MM.1S (cell line): Measurements from ENCODE around the gene TFCP2L1.

Source experiments
- DNase-seq: peaks from one replicate; pipeline ENCODE4 v3.0.0-alpha.2; 2015
- H2AFZ ChIP-seq: fragments of 300-600 bp; sonication (generic); 2 replicates; pipeline ENCODE4 v1.6.0; 2016; ENCODE audit warnings: antibody characterized with exemption, low read length
- H3F3A ChIP-seq: fragments of 300-600 bp; sonication (generic); 2 replicates; pipeline ENCODE4 v1.6.1; 2016; ENCODE audit warnings: mild to moderate bottlenecking, antibody characterized with exemption, low read length, moderate library complexity, mixed read lengths; ENCODE audit not compliant: insufficient read depth
- H3K27ac ChIP-seq: fragments of 300-600 bp; sonication (generic); 2 replicates; pipeline ENCODE4 v1.5.1; 2016; ENCODE audit warnings: mild to moderate bottlenecking, low read length
- H3K27me3 ChIP-seq: fragments of 300-600 bp; sonication (generic); replicated peaks from 2 replicates; pipeline ENCODE4 v1.6.0; 2016; ENCODE audit warnings: low read length; ENCODE audit not compliant: insufficient read depth
- H3K36me3 ChIP-seq: fragments of 300-600 bp; sonication (generic); replicated peaks from 2 replicates; pipeline ENCODE4 v1.6.1; 2016; ENCODE audit warnings: mild to moderate bottlenecking, low read length, mixed read lengths; ENCODE audit not compliant: insufficient read depth
- H3K4me1 ChIP-seq: fragments of 300-600 bp; sonication (generic); 2 replicates; pipeline ENCODE4 v1.6.1; 2016; ENCODE audit warnings: low read length, mixed read lengths
- H3K4me2 ChIP-seq: fragments of 300-600 bp; sonication (generic); 2 replicates; pipeline ENCODE4 v1.6.0; 2016; ENCODE audit warnings: low read depth, low read length
- H3K4me3 ChIP-seq: fragments of 300-600 bp; sonication (generic); 2 replicates; pipeline ENCODE4 v1.5.1; 2016; ENCODE audit warnings: low read length, mixed read lengths
- H3K79me2 ChIP-seq: fragments of 300-600 bp; sonication (generic); 2 replicates; pipeline ENCODE4 v1.6.1; 2016; ENCODE audit warnings: mixed run types, low read length, mixed read lengths
- H3K9ac ChIP-seq: fragments of 300-600 bp; sonication (generic); 2 replicates; pipeline ENCODE4 v1.6.1; 2016; ENCODE audit warnings: low read length, mixed read lengths
- H3K9me2 ChIP-seq: fragments of 300-600 bp; sonication (generic); replicated peaks from 2 replicates; pipeline ENCODE4 v1.6.1; 2016; ENCODE audit warnings: mild to moderate bottlenecking, low read length, mixed read lengths; ENCODE audit not compliant: insufficient read depth
- H3K9me3 ChIP-seq: fragments of 300-600 bp; sonication (generic); replicated peaks from 2 replicates; pipeline ENCODE4 v1.6.1; 2016; ENCODE audit warnings: mild to moderate bottlenecking, low read length, mixed read lengths; ENCODE audit not compliant: insufficient read depth
- H4K20me1 ChIP-seq: fragments of 300-600 bp; sonication (generic); 2 replicates; pipeline ENCODE4 v1.6.1; 2016; ENCODE audit warnings: mild to moderate bottlenecking, low read length, moderate library complexity, mixed read lengths; ENCODE audit not compliant: insufficient read depth
- EZH2 ChIP-seq: fragments of 300-600 bp; sonication (generic); optimal IDR thresholded peaks from 2 replicates; pipeline ENCODE3; 2017; ENCODE audit warnings: low read depth, mild to moderate bottlenecking, antibody characterized with exemption, low read length, mixed read lengths
- EZH2phosphoT487 ChIP-seq: fragments of 300-600 bp; sonication (generic); IDR thresholded peaks from 2 replicates; pipeline ENCODE4 v1.6.1; 2018; ENCODE audit warnings: antibody characterized with exemption, low read length
- TF ChIP-seq, protein P1 (sequence below): fragments of 300-600 bp; sonication (generic); IDR thresholded peaks from 2 replicates; pipeline ENCODE4 v1.5.1; 2016; ENCODE audit warnings: antibody characterized with exemption, low read length, mixed read lengths

TFCP2L1 gene

DNA sequence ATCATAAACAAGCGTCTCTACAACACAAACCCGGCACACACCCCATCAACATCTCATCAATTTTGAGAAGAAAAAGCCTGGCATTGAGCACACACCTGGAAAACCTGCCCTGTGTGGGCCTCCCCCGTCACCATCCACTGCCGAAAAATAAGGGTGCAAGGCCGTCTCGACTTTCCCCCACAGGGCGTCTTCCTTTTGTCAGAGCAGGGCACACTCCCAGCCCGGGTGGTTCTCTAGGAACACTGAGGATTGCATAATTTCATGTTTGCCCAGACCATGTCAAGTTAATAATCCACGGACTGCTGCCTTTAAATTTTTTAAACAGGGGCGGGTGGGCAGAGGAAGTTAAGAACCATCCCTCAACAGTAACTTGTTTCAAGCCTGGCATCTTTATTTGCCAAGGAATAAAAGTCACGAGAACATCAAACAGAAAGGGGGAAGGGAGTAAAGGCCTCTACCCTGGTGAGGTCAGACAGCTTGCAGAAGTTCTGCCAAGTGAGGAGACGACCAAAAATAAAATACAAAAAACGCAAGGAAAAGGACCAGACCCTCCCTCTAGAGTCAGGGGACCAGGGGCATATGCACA lies 2.1 kb downstream of the TFCP2L1 start:
- no peaks in the 10 kb centered on the region for H3K79me2 ChIP-seq
- H3F3A ChIP-seq = no peaks in the 10 kb centered on the region
- no peaks in the 10 kb centered on the region for H3K4me1 ChIP-seq
- DNase-seq = no peak
- H3K4me3 ChIP-seq = no peak overlapping the region
- no peak overlapping the region for H3K4me2 ChIP-seq
- H3K9me3 ChIP-seq = no peaks in the 10 kb centered on the region
- H3K27me3 ChIP-seq = no peaks in the 10 kb centered on the region
- H3K9me2 ChIP-seq = no peaks in the 10 kb centered on the region
- no peaks in the 10 kb centered on the region for H4K20me1 ChIP-seq
- TF ChIP-seq EZH2 (no peak), EZH2phosphoT487 (no peak)
- TF ChIP-seq, protein P1, sequence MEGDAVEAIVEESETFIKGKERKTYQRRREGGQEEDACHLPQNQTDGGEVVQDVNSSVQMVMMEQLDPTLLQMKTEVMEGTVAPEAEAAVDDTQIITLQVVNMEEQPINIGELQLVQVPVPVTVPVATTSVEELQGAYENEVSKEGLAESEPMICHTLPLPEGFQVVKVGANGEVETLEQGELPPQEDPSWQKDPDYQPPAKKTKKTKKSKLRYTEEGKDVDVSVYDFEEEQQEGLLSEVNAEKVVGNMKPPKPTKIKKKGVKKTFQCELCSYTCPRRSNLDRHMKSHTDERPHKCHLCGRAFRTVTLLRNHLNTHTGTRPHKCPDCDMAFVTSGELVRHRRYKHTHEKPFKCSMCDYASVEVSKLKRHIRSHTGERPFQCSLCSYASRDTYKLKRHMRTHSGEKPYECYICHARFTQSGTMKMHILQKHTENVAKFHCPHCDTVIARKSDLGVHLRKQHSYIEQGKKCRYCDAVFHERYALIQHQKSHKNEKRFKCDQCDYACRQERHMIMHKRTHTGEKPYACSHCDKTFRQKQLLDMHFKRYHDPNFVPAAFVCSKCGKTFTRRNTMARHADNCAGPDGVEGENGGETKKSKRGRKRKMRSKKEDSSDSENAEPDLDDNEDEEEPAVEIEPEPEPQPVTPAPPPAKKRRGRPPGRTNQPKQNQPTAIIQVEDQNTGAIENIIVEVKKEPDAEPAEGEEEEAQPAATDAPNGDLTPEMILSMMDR = no peak
- H3K9ac ChIP-seq = no peak overlapping the region
- no peak overlapping the region for H3K27ac ChIP-seq
- H3K36me3 ChIP-seq = no peaks in the 10 kb centered on the region
- H2AFZ ChIP-seq = no peak overlapping the region

DNA sequence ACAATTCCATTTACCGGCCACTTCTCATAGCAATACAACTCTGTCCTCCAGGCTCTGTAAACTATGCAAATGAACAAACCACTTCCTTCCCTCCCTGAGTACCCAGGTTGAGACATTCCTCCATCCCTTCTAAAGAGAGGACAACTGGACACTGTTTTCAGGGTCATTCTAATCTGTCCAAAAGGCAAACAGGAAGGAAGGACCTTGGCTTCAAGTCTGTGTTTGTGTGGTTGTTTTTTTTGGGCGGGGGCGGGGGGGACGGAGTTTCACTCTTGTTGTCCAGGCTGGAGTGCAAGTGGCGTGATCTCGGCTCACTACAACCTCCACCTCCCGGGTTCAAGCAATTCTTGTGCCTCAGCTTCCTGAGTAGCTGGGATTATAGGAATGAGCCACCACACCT lies 3.3 kb downstream of the TFCP2L1 start:
- Histone ChIP-seq H3K9me2 (no peaks in the 10 kb centered on the region), H4K20me1 (no peaks in the 10 kb centered on the region), H3K27me3 (no peaks in the 10 kb centered on the region), H3K9me3 (no peaks in the 10 kb centered on the region), H3K4me1 (no peaks in the 10 kb centered on the region), H3K36me3 (no peaks in the 10 kb centered on the region), H3K79me2 (no peaks in the 10 kb centered on the region), H3K9ac (no peak overlapping the region), H3K4me2 (no peak overlapping the region), H3K4me3 (no peak overlapping the region), H3F3A (no peaks in the 10 kb centered on the region), H3K27ac (no peak overlapping the region), H2AFZ (no peak overlapping the region)
- no peak for DNase-seq
- TF ChIP-seq EZH2phosphoT487 (no peak), EZH2 (no peak)
- TF ChIP-seq, protein P1 = no peak

DNA sequence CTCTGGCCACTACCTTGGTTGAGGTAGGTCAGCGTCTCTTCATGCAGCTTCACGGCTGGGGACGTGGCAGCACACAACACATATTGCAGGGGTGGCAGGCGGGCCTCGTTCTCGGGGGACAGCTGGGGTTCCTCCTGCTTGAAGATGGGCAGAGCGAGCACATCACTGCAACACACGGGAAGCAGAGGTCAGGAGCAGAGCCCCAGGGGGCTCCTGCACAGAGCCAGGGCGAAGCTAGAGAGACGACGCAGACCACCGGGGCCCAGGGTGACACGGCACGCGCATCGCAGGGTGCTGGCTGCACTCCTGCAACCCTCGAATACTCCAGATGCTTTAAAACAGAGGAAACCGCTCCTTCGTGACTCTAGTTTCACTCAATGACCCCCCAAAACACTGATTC lies 3.9 kb downstream of the TFCP2L1 start:
- Histone ChIP-seq H3K4me2 (no peak overlapping the region), H3K9me2 (no peaks in the 10 kb centered on the region), H3F3A (no peaks in the 10 kb centered on the region), H3K9ac (no peak overlapping the region), H3K36me3 (no peaks in the 10 kb centered on the region), H3K27me3 (no peaks in the 10 kb centered on the region), H4K20me1 (no peaks in the 10 kb centered on the region), H3K9me3 (no peaks in the 10 kb centered on the region), H3K79me2 (no peaks in the 10 kb centered on the region), H3K27ac (no peak overlapping the region), H2AFZ (peak overlapping the region; percentile 42; the same call in 1 of the 2 replicates), H3K4me1 (no peaks in the 10 kb centered on the region), H3K4me3 (no peak overlapping the region)
- DNase-seq = no peak
- TF ChIP-seq, protein P1 = no peak
- TF ChIP-seq EZH2 (no peak), EZH2phosphoT487 (no peak)
